Measurements from ENCODE around the gene MKNK2.

DNA sequence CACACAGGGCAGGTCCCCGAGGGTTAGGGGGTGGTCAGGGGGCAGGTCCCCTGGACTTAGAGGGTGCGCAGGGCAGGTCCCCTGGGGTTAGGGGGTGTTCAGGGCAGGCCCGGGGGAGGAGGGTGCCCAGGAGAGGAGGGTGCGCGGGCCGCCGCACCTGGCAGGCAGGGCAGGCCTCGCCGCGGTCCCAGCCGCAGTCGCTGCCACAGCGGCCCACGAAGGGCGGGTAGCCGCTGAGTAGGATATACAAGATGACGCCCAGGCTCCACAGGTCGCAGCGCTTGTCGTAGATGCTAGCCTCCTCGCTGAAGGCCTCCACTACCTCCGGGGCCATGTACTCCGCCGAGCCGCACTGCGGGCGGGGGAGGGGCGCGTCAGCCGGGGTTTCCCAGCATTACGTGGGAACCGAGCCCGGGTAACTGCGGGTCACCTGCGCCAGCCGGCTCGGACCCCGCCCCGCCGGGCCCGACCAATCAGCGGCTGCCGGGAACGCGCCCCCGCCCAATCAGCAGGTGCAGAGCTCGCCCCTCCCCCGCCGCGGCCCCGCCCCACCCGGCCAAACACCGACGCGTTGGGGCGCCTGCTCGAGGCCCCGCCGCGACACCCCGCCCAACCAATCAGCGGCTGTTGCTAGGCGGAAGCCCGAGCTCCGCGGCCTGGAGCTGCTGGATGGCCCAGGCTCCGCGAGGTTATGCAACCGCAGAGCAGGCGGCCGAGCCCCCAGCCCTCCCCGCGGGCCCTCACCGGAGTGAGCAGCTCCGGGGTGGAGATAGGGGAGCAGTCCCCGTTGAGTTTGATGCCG is 9.2 kb downstream of the MKNK2 start:
- TF ChIP-seq, protein P1, sequence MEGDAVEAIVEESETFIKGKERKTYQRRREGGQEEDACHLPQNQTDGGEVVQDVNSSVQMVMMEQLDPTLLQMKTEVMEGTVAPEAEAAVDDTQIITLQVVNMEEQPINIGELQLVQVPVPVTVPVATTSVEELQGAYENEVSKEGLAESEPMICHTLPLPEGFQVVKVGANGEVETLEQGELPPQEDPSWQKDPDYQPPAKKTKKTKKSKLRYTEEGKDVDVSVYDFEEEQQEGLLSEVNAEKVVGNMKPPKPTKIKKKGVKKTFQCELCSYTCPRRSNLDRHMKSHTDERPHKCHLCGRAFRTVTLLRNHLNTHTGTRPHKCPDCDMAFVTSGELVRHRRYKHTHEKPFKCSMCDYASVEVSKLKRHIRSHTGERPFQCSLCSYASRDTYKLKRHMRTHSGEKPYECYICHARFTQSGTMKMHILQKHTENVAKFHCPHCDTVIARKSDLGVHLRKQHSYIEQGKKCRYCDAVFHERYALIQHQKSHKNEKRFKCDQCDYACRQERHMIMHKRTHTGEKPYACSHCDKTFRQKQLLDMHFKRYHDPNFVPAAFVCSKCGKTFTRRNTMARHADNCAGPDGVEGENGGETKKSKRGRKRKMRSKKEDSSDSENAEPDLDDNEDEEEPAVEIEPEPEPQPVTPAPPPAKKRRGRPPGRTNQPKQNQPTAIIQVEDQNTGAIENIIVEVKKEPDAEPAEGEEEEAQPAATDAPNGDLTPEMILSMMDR (IDR thresholded peaks at IDR 0.05) = no peak
- TF ChIP-seq POLR2A (IDR thresholded peaks at IDR 0.05) = no peak

Measured in lower leg skin (tissue), 3 donors.